ENCODE data around the gene IMP4.

- TF ChIP-seq CTCF (IDR thresholded peaks at IDR 0.05) = no peak
- TF ChIP-seq EP300 (IDR thresholded peaks at IDR 0.05) = no peak
Observed at GRCh38 chr2:130352237-130352636, 9.5 kb downstream of the IMP4 start.
